IPS-18c (cell line): ENCODE results near the gene TP53.

Experiments
- H3K4me3 ChIP-seq: 2 replicates; pipeline ENCODE4 v1.7.0; 2013; ENCODE audit warnings: low read depth, mild to moderate bottlenecking, low read length, moderate library complexity; ENCODE audit not compliant: insufficient read depth
- H3K9me3 ChIP-seq: one replicate; pipeline ENCODE4 v1.6.1; 2013; ENCODE audit warnings: mild to moderate bottlenecking, low read length, moderate library complexity; ENCODE audit not compliant: control insufficient read depth, insufficient read depth

Gene TP53

GRCh38 chr17:7710301-7710700 is 23.0 kb upstream of the TP53 start:
- no peak overlapping the region for H3K4me3 ChIP-seq
- no peaks in the 10 kb centered on the region for H3K9me3 ChIP-seq

GRCh38 chr17:7709031-7709430 is 21.7 kb upstream of the TP53 start:
- H3K9me3 ChIP-seq, result no peaks in the 10 kb centered on the region
- H3K4me3 ChIP-seq, result no peak overlapping the region

GRCh38 chr17:7707858-7708750 is 20.8 kb upstream of the TP53 start:
- Histone ChIP-seq H3K4me3 (no peak overlapping the region), H3K9me3 (no peaks in the 10 kb centered on the region)

- no peak overlapping the region for H3K4me3 ChIP-seq
- no peaks in the 10 kb centered on the region for H3K9me3 ChIP-seq
These were observed 20.2 kb upstream of the TP53 start for GRCh38 chr17:7707446-7707845.

GRCh38 chr17:7706631-7707354 is 19.5 kb upstream of the TP53 start:
- Histone ChIP-seq H3K9me3 (no peaks in the 10 kb centered on the region), H3K4me3 (no peak overlapping the region; the same call in 1 of the 2 replicates)

GRCh38 chr17:7705269-7706255 is 18.3 kb upstream of the TP53 start:
- H3K9me3 ChIP-seq, result no peaks in the 10 kb centered on the region
- peak overlapping the region; percentile 77 for H3K4me3 ChIP-seq

GRCh38 chr17:7704601-7705268 is 17.4 kb upstream of the TP53 start, which contains the start of gene EFNB3:
Gene EFNB3 (plus strand): TSS chr17:7705202. CDS start chr17:7705599, 397 bp downstream.
- no peaks in the 10 kb centered on the region for H3K9me3 ChIP-seq
- H3K4me3 ChIP-seq, result peak within 1 kb of the TSS; percentile 77

GRCh38 chr17:7703584-7704479 is 16.5 kb upstream of the TP53 start:
- peak overlapping the region; percentile 77 for H3K4me3 ChIP-seq
- no peaks in the 10 kb centered on the region for H3K9me3 ChIP-seq

- Histone ChIP-seq H3K9me3 (no peaks in the 10 kb centered on the region), H3K4me3 (no peak overlapping the region)
These were observed 15.5 kb upstream of the TP53 start for GRCh38 chr17:7702776-7703175.

GRCh38 chr17:7701681-7702080 is 14.4 kb upstream of the TP53 start:
- Histone ChIP-seq H3K4me3 (no peak overlapping the region), H3K9me3 (no peaks in the 10 kb centered on the region)

GRCh38 chr17:7700510-7700909 is 13.2 kb upstream of the TP53 start:
- Histone ChIP-seq H3K4me3 (no peak overlapping the region), H3K9me3 (no peaks in the 10 kb centered on the region)

- Histone ChIP-seq H3K9me3 (no peaks in the 10 kb centered on the region), H3K4me3 (no peak overlapping the region)
These were observed 10.7 kb upstream of the TP53 start for GRCh38 chr17:7697828-7698588.

GRCh38 chr17:7695586-7695985 is 8.3 kb upstream of the TP53 start:
- Histone ChIP-seq H3K9me3 (no peaks in the 10 kb centered on the region), H3K4me3 (no peak overlapping the region)

GRCh38 chr17:7688808-7689316 is 1.6 kb upstream of the TP53 start:
- Histone ChIP-seq H3K9me3 (no peaks in the 10 kb centered on the region), H3K4me3 (peak overlapping the region; percentile 63)
